HG02763 (cell line): ENCODE results near the gene LHX2.

Experiments
- ATAC-seq: cut with Tn5 transposase; IDR thresholded peaks from one replicate; pipeline ENCODE4 v1.9.1; 2021; ENCODE audit warnings: mild to moderate bottlenecking, moderate library complexity; ENCODE audit not compliant: unreplicated experiment

LHX2 gene

GRCh38 chr9:123998970-123999621, 12.5 kb upstream of the LHX2 start:
- no peak for ATAC-seq

GRCh38 chr9:123999661-124000060, 11.9 kb upstream of the LHX2 start:
- ATAC-seq, result no peak

- ATAC-seq, result no peak
Observed at GRCh38 chr9:124000161-124000783, 11.3 kb upstream of the LHX2 start.

GRCh38 chr9:124000784-124001457, 10.6 kb upstream of the LHX2 start:
- ATAC-seq, result no peak

- no peak for ATAC-seq
Observed at GRCh38 chr9:124001458-124001799, 10.1 kb upstream of the LHX2 start.

- ATAC-seq, result no peak
Observed at GRCh38 chr9:124001866-124002525, 9.6 kb upstream of the LHX2 start.

- no peak for ATAC-seq
Observed at GRCh38 chr9:124003636-124004349, 7.8 kb upstream of the LHX2 start.

GRCh38 chr9:124004593-124004992, 7.0 kb upstream of the LHX2 start:
- no peak for ATAC-seq

GRCh38 chr9:124005029-124005771, 6.4 kb upstream of the LHX2 start:
- no peak for ATAC-seq

- no peak for ATAC-seq
Observed at GRCh38 chr9:124006448-124007361, 4.9 kb upstream of the LHX2 start.

GRCh38 chr9:124007565-124008302, 3.8 kb upstream of the LHX2 start:
- no peak for ATAC-seq

GRCh38 chr9:124008303-124008693, 3.3 kb upstream of the LHX2 start:
- ATAC-seq, result no peak

GRCh38 chr9:124008694-124009530, 2.7 kb upstream of the LHX2 start:
- ATAC-seq, result no peak

GRCh38 chr9:124009531-124010217, 1.9 kb upstream of the LHX2 start:
- ATAC-seq, result no peak

GRCh38 chr9:124010303-124010664, 1.3 kb upstream of the LHX2 start:
- ATAC-seq, result no peak

GRCh38 chr9:124010665-124011321, 775 bp upstream of the LHX2 start:
- no peak for ATAC-seq
